ENCODE results near the gene ELMO1. TPM values are rescaled to one million over a fixed set of nuclear protein-coding genes. Genes with fewer than 3 reads are reported as not detected.

Gene ELMO1
- total and polyA plus RNA-seq, 2 of the 13 experiments (the other 11 are each of a cell fraction or from before 2014, with no cell fraction given): 0.11 to 0.17 TPM

DNA sequence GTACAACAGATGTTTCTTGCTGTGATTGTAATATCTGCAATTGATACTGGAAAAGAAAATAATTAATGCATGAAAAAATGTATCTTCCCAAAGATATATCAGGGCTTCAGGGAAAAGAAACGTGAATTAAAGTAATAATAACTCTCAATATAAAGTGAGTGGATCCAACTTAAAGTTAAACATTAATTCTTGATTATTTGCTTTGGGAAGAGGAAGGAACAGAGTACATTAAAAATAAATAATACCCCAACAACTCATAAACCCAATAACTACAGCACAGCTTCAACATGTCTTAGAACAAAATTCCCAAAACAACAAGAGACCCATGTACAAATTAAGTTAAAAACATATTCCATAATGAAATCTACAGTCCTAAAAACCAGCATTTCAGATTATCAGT lies 33.0 kb downstream of the ELMO1 start (continued):
- TF ChIP-seq SMARCC2 (IDR thresholded peaks at IDR 0.05) (no peak), ZNF296 (CRISPR knock-in tag; conservative IDR thresholded peaks at IDR 0.05) (no peak), CAMTA2 (CRISPR knock-in tag; IDR thresholded peaks at IDR 0.05; ENCODE audit: borderline replicate concordance) (no peak), ZNF816 (CRISPR knock-in tag; IDR thresholded peaks at IDR 0.05; ENCODE audit: borderline replicate concordance) (no peak), SSRP1 (CRISPR knock-in tag; IDR thresholded peaks at IDR 0.05) (no peak)
- TF ChIP-seq, protein P1, sequence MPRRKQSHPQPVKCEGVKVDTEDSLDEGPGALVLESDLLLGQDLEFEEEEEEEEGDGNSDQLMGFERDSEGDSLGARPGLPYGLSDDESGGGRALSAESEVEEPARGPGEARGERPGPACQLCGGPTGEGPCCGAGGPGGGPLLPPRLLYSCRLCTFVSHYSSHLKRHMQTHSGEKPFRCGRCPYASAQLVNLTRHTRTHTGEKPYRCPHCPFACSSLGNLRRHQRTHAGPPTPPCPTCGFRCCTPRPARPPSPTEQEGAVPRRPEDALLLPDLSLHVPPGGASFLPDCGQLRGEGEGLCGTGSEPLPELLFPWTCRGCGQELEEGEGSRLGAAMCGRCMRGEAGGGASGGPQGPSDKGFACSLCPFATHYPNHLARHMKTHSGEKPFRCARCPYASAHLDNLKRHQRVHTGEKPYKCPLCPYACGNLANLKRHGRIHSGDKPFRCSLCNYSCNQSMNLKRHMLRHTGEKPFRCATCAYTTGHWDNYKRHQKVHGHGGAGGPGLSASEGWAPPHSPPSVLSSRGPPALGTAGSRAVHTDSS (CRISPR knock-in tag; conservative IDR thresholded peaks at IDR 0.05): no peak
- TF ChIP-seq, protein P2, sequence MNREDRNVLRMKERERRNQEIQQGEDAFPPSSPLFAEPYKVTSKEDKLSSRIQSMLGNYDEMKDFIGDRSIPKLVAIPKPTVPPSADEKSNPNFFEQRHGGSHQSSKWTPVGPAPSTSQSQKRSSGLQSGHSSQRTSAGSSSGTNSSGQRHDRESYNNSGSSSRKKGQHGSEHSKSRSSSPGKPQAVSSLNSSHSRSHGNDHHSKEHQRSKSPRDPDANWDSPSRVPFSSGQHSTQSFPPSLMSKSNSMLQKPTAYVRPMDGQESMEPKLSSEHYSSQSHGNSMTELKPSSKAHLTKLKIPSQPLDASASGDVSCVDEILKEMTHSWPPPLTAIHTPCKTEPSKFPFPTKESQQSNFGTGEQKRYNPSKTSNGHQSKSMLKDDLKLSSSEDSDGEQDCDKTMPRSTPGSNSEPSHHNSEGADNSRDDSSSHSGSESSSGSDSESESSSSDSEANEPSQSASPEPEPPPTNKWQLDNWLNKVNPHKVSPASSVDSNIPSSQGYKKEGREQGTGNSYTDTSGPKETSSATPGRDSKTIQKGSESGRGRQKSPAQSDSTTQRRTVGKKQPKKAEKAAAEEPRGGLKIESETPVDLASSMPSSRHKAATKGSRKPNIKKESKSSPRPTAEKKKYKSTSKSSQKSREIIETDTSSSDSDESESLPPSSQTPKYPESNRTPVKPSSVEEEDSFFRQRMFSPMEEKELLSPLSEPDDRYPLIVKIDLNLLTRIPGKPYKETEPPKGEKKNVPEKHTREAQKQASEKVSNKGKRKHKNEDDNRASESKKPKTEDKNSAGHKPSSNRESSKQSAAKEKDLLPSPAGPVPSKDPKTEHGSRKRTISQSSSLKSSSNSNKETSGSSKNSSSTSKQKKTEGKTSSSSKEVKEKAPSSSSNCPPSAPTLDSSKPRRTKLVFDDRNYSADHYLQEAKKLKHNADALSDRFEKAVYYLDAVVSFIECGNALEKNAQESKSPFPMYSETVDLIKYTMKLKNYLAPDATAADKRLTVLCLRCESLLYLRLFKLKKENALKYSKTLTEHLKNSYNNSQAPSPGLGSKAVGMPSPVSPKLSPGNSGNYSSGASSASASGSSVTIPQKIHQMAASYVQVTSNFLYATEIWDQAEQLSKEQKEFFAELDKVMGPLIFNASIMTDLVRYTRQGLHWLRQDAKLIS (CRISPR knock-in tag; IDR thresholded peaks at IDR 0.05): no peak
- TF ChIP-seq, protein P3, sequence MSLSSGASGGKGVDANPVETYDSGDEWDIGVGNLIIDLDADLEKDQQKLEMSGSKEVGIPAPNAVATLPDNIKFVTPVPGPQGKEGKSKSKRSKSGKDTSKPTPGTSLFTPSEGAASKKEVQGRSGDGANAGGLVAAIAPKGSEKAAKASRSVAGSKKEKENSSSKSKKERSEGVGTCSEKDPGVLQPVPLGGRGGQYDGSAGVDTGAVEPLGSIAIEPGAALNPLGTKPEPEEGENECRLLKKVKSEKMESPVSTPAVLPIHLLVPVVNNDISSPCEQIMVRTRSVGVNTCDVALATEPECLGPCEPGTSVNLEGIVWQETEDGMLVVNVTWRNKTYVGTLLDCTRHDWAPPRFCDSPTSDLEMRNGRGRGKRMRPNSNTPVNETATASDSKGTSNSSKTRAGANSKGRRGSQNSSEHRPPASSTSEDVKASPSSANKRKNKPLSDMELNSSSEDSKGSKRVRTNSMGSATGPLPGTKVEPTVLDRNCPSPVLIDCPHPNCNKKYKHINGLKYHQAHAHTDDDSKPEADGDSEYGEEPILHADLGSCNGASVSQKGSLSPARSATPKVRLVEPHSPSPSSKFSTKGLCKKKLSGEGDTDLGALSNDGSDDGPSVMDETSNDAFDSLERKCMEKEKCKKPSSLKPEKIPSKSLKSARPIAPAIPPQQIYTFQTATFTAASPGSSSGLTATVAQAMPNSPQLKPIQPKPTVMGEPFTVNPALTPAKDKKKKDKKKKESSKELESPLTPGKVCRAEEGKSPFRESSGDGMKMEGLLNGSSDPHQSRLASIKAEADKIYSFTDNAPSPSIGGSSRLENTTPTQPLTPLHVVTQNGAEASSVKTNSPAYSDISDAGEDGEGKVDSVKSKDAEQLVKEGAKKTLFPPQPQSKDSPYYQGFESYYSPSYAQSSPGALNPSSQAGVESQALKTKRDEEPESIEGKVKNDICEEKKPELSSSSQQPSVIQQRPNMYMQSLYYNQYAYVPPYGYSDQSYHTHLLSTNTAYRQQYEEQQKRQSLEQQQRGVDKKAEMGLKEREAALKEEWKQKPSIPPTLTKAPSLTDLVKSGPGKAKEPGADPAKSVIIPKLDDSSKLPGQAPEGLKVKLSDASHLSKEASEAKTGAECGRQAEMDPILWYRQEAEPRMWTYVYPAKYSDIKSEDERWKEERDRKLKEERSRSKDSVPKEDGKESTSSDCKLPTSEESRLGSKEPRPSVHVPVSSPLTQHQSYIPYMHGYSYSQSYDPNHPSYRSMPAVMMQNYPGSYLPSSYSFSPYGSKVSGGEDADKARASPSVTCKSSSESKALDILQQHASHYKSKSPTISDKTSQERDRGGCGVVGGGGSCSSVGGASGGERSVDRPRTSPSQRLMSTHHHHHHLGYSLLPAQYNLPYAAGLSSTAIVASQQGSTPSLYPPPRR (CRISPR knock-in tag; IDR thresholded peaks at IDR 0.05; ENCODE audit: borderline replicate concordance): no peak
- TF ChIP-seq, protein P4, sequence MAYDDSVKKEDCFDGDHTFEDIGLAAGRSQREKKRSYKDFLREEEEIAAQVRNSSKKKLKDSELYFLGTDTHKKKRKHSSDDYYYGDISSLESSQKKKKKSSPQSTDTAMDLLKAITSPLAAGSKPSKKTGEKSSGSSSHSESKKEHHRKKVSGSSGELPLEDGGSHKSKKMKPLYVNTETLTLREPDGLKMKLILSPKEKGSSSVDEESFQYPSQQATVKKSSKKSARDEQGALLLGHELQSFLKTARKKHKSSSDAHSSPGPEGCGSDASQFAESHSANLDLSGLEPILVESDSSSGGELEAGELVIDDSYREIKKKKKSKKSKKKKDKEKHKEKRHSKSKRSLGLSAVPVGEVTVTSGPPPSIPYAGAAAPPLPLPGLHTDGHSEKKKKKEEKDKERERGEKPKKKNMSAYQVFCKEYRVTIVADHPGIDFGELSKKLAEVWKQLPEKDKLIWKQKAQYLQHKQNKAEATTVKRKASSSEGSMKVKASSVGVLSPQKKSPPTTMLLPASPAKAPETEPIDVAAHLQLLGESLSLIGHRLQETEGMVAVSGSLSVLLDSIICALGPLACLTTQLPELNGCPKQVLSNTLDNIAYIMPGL (CRISPR knock-in tag; IDR thresholded peaks at IDR 0.05; ENCODE audit: borderline replicate concordance in 1 of 2, low read depth in 1 of 2): no peak

All from HepG2 (cell line).